Measurements from ENCODE around the gene MUC20. TPM values are rescaled to one million over a fixed set of nuclear protein-coding genes. Genes with fewer than 3 reads are reported as not detected.

The MUC20 gene
- total RNA-seq, 1 donor from 2014 or later, result 5.3 TPM

DNA sequence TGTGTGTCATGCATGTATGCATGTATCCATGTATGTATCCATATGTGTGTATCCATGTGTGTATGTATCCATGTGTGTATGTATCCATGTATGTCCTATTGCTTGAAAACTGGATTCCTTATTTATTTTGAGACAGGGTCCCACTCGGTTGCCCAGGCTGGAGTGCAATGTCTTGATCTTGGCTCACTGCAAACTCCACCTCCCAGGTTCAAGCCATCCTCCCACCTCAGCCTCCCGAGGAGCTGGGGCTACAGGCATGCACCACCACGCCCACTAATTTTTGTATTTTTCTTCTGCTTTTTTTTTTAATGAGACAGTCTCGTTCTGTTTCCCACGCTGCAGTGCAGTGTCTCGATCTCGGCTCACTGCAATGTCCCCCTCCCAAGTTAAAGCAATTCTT lies 34.1 kb downstream of the MUC20 start:
- intact Hi-C loops (cut with micrococcal nuclease), result no loop called here

DNA sequence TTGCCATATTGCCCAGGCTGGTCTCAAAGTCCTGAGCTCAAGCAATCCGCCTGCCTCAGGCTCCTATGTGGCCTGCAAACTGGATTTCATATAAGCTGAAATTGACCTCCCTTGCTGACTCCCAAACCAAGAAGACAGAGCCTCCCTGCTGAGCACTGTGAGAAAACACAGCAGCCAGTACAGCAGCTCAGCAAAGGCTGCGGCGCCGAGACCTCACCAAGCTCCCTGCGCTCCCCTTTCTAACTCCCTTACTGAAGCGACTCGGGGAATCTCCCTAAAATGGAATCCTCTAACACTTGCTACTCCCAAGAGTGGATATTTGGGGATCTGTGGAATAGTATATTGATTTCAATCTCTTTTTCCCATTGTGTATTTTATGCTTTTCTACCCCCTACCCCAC lies 34.6 kb downstream of the MUC20 start:
- intact Hi-C loops (cut with micrococcal nuclease), result no loop called here

DNA sequence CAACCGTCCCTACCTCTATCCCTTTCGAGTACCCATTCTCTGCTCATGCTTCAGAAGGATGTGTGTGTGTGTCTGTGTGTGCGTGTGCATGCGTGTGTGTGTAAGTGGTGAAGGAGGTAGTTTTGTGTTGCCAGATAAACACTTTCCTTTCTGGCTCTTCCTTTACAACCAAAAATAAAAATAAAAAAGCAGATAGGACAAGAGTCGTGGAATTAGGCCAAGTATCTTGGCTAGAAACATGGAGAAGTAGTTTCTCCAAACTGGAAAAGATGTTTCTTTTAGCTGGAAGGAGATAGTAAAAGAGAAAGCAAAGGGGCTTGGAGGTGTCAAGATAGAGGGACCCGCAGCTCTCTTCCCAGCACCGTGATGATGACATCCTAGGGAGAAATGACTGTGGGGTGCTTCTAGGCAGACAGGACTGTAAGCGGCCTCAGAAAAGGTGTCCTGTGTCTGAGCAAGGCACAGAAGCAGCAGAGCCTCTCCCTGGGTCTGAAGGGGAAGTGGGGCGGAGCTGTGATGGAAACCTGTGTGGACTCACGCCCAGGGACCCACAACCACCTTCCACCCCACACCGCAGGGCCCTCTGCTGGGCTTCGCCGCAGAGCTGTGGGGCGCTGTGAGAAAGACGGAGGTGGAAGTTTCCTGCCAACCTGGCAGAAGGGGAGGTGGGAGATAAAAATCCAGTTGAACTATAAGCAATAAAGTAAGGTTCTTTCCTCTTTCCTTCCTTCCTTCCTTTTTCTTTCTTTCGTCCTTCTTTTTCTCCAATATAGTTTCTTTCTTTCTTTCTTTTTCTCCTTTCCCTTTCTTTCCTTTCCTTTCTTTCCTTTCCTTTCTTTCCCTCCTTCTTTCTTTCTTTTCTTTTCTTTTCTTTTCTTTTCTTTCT lies 35.3 kb downstream of the MUC20 start:
- intact Hi-C loops (cut with micrococcal nuclease), result no loop called here

DNA sequence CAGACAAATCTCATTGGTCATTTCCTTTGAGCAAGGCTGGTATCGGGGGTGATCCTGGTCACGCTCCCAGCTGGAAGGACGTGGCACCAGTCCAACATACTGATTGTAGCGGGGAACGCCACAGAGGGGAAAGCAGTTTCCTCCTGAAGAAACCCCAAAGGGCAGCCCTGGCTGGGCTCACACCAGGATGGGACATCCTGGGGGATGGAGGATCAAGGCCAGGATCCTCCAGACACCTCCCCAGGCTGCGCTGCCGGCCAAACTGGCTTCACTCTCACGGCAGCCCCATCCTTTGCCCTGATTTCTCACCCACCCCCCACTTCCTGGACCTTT lies 36.6 kb downstream of the MUC20 start:
- intact Hi-C loops (cut with micrococcal nuclease), result no loop called here

DNA sequence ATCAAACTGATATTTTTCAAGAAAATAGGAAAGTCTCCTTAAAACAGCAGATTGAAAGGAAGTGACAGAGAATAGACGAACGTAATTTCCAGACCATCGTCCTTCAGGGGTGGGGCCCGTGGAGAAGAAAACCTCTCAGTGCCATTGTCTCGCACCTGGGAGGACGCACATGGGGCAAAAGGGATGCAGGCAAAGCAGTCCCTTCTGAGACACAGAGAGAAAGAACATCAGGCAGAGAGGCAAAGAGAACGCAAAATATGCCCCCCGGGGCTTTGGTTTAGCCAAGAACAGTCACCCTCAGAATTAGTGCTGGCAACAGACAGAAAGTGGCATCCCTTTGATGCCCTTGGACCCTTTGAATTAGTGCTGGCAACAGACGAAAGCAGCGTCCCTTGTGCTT lies 37.0 kb downstream of the MUC20 start:
- intact Hi-C loops (cut with micrococcal nuclease), result no loop called here

DNA sequence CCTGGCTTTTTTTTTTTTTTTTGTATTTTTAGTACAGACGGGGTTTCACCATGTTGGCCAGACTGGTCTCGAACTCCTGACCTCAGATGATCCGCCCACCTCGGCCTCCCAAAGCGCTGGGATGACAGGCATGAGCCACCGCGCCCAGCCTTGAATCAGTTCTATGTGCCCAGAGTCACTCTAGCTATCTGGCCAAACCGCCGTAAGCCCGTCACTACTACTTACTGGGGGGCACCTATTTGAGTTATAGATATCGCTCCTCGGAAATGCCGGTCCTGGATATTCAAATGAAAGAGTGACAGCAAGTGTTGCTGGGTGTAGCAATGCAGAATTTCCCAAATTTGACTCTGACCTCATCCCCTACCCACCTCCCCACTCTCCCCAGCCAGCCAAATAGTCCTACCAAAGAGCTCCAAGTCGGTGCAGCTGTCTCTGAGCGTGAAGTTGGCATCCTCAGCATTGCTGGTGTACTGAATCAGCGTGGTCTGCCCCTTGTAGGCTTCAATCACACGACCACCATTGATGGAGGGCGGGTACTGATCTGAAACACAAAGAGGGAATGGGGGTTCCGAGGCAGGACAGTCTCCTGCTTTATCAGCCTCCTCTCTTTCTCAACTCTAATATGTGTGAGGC lies 38.1 kb downstream of the MUC20 start:
- intact Hi-C loops (cut with micrococcal nuclease), result no loop called here

DNA sequence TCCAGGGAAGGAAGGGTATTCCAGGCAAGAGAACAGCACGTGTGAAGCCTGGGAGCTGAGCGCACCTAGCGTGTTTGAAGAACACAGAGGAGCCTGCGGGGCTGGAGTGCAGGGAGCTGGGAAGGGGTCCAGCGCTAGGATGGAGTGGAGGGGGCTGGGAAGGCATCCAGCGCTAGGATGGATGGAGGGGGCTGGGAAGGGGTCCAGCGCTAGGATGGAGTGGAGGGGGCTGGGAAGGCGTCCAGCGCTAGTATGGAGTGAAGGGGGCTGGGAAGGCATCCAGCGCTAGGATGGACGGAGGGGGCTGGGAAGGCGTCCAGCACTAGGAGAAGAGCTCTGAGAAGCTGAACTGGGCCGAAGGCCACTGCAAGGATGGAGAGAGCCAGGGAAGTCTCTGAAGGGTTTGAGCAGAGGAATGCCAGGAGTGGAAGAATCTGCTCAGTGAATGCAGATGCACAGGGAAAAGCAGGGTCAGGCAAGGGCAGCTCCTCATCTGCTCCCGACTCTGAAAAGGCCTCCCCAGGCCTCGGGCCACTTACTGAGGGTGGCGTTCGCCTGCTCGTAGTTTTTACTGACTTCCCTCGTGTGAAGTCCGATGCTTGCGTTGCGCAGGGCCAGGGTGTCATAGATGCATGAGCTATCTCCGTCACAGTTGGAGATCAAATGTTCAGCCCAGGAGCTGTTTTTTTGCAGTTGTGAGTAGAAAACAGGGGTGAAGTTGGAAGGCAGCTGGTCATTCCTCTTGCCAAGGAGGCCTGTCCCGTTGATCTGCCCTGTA lies 39.8 kb downstream of the MUC20 start:
- intact Hi-C loops (cut with micrococcal nuclease), result no loop called here

DNA sequence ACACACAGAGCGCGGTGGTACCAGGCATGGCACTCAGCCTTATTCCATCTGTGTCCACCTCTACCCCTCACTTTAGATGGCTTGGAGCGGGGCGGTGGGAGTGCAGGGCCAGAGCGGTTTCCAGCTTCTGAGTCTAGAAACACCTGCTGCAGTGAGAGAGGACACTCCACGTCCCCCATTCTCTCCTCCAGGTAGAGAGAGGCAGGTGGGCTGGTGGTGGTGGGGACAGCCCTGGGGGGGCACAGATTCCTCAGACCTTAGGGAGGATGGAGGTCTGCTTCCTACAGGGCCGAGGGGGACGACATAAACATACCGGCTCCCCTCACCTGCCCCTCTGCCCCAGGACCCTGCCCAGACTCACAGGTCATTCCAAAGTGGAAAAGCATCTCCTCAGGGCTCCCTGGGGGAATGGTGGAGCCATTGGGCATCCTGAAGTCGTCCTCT lies 40.4 kb downstream of the MUC20 start:
- intact Hi-C loops (cut with micrococcal nuclease), result no loop called here

DNA sequence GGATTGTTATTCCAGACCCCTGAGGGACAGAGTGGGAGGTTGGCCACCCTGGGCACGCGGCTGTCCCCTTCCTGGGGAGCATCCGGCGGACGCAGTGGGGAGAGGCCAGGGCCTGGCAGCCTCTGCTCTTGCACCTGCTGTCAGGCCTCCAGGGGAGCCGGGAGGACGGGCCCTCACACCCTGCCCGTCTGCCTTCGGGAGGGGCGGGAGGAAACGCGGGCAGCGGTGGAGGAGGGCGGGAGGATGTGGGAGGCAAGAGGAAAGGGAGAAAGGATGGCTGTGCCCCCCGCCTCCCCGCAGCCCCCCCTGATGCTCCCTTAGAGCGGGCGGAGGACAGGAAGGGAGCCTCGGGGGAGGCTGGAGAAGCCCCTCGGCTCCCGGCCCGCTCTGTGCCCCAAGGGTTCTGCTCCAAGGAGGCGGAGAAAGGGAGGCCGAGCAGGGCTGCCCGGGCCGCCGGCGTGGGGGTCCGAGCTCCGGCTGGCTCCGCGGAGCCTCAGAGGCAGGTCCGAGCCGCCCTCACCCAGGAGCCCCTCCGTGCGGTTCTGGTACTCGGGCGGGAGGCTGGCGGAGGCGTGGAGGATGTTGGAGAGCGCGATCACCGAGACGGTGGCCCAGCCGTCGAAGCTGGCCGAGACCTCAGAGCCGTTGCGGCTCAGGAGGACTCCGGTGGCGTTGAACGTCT lies 40.9 kb downstream of the MUC20 start:
- intact Hi-C loops (cut with micrococcal nuclease), result no loop called here

DNA sequence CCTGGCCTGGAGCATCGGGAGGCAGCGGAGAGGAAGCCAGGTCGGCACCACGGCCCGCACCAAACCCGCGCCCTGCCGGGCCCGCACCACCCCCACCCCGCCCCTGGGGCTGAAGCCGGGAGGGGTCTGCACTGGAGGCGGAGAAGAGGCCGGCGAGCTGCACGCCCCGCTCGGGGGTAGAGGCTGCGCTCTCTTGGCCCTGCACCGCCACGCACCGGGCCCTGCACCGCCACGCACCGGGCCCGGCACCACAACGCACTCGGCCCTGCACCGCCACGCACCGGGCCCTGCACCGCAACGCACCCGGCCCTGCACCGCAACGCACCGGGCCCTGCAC lies 41.4 kb downstream of the MUC20 start:
- intact Hi-C loops (cut with micrococcal nuclease), result no loop called here

DNA sequence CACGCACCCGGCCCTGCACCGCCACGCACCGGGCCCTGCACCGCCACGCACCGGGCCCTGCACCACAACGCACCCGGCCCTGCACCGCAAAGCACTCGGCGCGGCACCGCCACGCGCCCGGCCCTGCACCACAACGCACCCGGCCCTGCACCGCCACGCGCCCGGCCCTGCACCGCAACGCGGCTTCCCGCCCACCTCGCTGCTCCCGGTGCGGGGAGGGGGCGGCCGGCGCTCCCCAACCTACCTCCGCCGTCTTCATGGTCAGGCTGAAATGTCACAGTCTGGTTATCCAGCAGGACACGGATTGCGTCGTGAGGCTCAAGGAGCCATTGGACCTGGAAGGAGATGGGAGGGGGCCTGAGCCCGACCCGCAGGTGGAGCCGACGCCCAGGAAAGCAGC lies 41.8 kb downstream of the MUC20 start:
- intact Hi-C loops (cut with micrococcal nuclease), result no loop called here

DNA sequence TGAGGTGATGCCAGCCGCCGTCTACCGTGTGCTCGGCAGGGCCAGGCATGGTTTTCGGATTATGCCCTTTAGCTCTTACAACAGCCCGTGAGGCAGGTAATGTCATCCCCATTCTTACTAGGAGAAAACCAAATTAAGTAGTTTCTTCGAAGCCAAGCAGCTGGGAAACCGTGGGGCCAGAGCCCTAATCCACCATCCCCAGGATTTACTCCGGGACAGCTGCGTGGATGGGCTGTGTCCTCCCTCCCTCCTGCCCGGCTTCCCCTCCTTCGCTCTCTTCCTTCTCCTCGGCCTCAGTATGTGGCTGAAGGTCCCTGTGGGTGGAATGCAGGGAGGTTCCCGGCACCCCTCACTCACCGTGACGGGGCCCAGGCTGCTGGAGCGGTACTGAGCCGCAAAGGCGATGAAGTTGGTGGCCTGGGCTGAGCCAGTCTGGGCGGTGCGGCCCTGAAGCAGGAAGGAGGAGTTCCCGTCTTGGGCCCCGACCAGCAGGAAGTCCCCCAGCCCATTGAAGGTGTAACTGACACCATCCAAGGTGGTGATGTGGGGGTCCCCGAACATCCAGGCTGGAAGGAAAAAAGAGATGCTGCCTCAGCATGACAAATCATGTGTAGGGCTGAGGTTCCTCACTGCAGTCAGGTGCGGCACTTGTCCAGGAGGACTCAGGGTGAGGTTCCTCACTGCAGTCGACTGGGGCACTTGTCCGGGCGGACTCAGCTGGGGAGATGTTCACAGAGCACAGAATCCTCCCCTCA lies 42.5 kb downstream of the MUC20 start:
- intact Hi-C loops (cut with micrococcal nuclease), result no loop called here

DNA sequence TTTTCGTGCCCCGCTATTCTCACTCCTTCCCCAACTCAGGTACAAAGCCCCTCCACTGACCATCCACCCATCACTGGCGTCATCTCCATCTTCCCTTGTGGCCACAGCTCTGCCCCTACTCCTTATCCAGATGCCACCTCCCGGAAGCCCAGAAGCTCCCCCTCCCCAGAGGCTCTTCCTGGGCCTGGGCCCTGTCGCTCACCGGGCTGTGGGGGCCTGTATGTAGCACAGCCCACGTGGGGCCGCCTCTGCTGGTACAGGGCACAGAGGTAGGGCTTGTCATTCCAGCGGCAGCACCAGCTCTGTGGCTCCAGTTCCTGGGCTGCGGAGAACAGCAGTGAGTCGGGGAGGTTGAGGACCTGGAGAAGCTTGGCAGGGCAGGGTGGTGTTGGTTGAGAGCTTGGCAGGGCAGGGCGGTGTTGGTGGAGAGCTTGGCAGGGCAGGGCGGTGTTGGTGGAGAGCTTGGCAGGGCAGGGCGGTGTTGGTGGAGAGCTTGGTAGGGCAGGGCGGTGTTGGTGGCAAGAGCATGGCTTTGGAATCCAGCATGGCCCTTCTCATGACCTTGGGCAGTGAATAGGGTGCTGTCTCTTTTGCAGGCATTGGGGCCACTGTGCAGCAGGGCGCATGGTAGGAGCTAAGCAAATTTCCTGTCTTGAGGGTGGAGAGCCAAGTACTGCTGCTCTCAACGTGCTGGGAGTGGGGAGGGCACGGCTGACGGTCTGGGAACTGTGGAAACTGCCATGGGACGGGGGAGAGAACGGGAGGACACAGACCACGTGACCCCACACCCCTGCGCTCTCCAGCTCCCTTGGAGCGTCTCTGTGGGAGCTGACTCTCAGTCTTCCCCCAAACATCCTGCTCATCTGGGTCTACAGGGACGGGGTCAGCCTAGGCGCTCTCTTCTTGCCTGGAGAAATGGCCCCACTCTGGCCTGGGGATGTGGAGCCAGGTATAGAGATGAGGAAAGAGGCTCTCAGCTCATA lies 43.4 kb downstream of the MUC20 start:
- intact Hi-C loops (cut with micrococcal nuclease), result no loop called here

DNA sequence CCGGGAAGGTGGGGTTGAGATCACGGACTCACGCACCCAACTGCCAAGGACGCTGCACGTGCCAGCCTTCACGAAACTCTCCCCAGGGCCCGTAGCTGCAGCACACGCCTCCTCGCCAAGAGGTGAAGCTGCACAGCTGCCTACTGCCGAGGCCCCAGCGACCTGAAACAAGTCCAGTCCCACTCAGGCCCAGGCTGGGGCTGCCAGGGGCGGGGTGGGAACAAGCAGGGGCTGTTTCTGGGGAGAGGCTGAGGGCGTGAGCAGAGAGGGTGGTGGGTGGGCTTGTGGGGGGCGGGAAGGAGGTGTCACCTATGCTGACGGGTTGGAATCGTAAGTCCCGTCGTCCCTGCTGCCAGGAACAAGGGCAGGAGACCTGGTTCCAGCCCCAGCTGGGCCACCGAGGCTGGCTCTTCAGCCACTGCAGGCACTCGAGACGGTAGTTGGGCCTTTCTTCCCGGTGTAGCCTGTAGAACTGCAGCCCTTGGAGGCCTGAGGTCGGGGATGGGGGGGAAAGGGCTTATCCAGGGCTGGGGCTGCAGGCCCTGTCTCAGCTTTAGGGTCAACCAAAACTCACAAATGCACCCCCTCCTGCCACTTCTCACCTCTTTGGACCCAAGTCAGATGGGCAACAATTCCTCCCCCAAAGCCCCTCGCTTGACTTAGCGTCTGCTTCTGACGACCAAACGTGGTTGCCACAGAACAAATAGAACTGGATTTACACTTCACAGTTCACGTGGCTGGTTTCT lies 44.4 kb downstream of the MUC20 start:
- intact Hi-C loops (cut with micrococcal nuclease), result no loop called here

DNA sequence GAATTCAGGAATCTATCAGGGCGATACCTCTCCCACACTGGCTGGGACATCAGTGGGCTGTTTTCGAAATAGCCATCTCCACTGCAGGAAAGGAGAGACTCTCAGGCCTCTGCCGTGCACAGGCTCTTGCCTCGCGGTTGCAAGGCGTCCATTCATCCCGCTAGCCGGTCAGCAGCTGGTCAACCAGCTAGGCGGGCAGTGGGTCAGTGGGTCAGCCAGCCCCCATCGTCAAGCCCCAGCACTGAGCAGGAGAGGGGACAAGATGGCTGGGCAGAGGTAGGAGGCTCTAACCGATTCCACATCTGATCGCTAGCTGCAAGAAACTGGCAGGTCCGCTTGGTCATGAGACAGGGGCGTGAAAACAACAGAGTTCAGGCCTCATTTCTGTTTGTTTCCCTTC lies 45.9 kb downstream of the MUC20 start:
- intact Hi-C loops (cut with micrococcal nuclease), result no loop called here

DNA sequence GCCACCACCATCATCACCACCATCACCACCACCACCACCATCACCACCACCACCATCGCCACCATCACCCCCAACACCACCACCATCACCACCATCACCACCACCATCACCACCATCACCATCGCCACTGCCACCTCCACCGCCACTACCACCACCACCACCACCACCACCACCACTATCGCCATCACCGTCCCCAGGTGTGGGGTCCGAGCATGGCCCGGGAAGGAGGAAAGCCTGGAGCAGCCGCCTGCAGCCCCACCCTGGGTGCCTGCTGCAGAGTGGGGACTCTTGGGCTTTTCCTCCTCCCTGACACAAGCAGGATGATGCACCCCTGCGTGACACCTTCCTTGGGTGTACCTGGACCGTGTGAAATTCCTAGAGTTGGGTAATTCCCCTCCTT lies 47.0 kb downstream of the MUC20 start:
- intact Hi-C loops (cut with micrococcal nuclease), result no loop called here

DNA sequence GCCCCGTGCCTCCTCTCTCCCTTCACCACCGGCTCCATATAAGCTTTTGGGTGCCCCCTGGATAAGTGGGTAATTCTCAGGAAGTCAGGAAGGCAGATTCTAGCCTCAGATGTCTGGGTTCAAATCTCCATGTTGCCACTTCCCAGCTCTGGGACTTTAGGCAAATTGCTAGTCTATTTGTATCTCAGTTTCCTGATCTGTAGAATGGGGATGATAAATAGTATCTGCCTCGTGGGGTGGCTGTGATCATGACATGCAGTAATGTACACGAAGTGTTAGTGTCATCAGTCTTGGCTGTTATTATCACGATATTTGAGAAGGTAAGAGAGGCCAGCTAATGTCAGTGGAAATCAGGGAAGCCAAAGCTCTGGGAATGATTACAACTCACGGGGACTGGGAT lies 47.6 kb downstream of the MUC20 start:
- intact Hi-C loops (cut with micrococcal nuclease), result no loop called here

DNA sequence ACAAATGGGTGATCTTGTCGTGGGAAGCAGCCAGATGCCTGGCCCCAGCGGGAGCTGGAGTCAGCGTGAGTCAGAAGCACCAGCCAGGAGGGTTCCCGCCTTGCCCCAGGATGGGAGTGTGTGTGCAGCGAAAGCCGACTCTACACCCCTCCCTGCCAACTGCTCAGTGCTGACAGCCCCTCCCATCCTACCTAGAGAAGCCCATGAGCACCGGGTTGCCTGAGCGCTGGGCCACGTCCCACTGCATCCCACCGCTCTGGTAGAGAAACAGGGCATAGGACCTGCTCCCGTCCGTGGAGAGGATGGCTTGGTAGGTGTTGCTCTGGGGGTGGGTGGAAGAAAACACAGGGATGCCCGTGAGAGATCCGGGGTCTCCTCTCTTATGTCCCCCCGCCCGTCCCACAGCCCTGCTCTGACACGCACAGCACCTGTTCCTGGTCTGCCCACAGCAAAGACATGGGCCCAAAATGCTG lies 48.1 kb downstream of the MUC20 start:
- intact Hi-C loops (cut with micrococcal nuclease), result no loop called here

DNA sequence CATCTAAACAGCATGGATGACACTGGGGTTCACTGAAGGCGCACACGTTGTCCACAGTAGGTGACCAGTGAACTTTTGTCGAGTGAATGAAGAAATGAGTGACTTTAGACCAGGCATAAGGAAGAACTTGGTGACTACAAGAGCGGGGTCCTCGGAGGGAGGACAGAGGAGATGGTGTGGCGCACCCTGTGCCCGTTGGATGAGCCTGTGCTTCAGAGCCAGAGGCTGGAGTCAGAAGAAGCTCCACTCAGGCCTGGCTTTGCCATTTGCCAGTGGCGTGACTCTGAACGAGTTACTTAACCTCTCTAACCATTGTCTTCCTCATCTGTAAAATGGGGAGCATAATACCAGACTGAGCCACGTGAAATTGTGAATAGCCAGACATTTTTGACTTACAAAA lies 48.8 kb downstream of the MUC20 start:
- intact Hi-C loops (cut with micrococcal nuclease), result no loop called here
